Activated T-helper 2 cell treated with anti-CD3 and anti-CD28 coated beads, Interferon-gamma antibody, Interleukin-2, Interleukin-4, amounts not matched to agents 10 μg/mL and 5 μg/mL and 100 μg/mL, durations not matched to agents 14 hours and 24 hours and 36 hours (primary cell): ENCODE measurements around the gene ABCA2. TPM values are rescaled to one million over a fixed set of nuclear protein-coding genes. Genes with fewer than 3 reads are reported as not detected.
"Not testable (repeated sequence)": the region's sequence is repeated elsewhere in the genome, so short reads cannot be mapped to it uniquely, and the experiment has no call there.

ENCODE experiments used
- DNase-seq: peaks from one replicate; pipeline ENCODE4 v3.0.0; 2021; ENCODE audit warnings: low spot score
- H3K27ac Mint-ChIP-seq: one replicate; pipeline ENCODE4 v1.8.0; 2021; ENCODE audit warnings: mixed read lengths
- H3K27me3 Mint-ChIP-seq: one replicate; pipeline ENCODE4 v1.8.0; 2021; ENCODE audit warnings: low read depth, mixed read lengths
- H3K36me3 Mint-ChIP-seq: one replicate; pipeline ENCODE4 v1.8.0; 2021; ENCODE audit warnings: low read depth, mixed read lengths
- H3K4me1 Mint-ChIP-seq: one replicate; pipeline ENCODE4 v1.8.0; 2021; ENCODE audit warnings: low read depth, mixed read lengths
- H3K4me3 Mint-ChIP-seq: one replicate; pipeline ENCODE4 v1.8.0; 2021; ENCODE audit warnings: low read depth, mild to moderate bottlenecking, moderate library complexity, mixed read lengths
- H3K9me3 Mint-ChIP-seq: one replicate; pipeline ENCODE4 v1.8.0; 2021; ENCODE audit warnings: mixed read lengths
- intact Hi-C: fragments of 100-400 bp; cut with micrococcal nuclease; formaldehyde crosslinking; loops from one replicate; pipeline ENCODE4 v1.15.1; 2023
- total RNA-seq: library from RNA; stranded (reverse); gene quantifications from 2 replicates; pipeline ENCODE4 v1.2.3, GENCODE V29; 2022

The ABCA2 gene
- total RNA-seq, 1 donor from 2014 or later = 27.4 TPM

GRCh38 chr9:137069508-137070091 lies 41.6 kb upstream of the ABCA2 start:
- no peak for DNase-seq
- Mint-ChIP-seq H3K4me1 (peaks cover 18% of the 10 kb centered on the region), H3K36me3 (no peaks in the 10 kb centered on the region), H3K27ac (no peak overlapping the region), H3K9me3 (no peaks in the 10 kb centered on the region), H3K27me3 (no peaks in the 10 kb centered on the region), H3K4me3 (peak overlapping the region; percentile 70)
- intact Hi-C loops = loop anchor here (1.0 kb wide), 2 partner anchors 17 to 23 kb away; partner anchors contain the start of genes MAN1B1 and NPDC1

DNA sequence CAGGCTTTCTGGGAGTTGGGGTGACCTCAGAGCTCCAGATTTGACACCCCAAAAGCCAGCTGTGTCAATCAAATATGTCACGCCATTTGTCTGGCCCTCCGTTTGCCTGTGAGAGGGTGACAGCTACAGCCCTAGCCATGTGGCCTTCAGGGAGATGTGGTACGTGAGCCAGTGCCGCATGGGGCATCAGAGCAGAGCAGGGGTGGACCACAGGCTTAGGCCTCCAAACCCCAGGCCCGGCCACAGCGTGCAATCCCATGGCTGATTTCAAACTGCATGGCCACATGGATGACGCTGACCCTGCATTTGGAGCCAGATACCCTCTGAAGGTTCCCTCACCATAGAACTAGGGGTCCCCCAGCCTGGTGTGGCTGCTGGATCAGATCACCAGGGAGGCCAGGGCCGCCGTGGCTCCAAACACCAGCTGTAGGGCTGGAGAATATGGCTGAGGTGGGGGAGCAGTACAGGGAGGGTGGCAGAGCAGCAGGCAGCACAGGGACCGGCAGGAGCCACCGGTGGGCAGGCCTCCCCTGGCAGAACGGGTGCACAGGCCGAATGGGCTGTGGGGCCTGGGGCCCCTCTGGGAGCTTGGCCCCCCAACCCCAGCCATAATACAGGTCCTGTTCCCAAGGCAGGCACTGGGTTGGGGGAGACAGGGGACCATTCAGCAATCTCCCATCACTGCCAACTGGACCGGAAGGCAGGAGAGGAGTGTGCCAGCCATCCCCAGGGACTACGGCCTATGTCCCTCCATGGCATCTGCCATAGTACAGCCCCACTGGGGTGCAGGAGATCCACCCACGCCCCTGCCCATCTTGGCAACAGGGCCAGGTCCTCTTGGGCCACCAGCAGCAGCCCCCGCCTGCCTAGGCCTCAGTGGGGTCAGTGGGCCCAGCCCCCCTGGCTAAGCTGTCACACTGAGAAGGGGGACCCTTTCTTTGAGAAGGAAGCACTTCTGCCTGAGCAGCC lies 40.8 kb upstream of the ABCA2 start:
- Mint-ChIP-seq H3K27me3 (no peaks in the 10 kb centered on the region), H3K36me3 (peaks cover 4% of the 10 kb centered on the region), H3K4me3 (peak overlapping the region; percentile 70), H3K9me3 (no peaks in the 10 kb centered on the region), H3K27ac (no peak overlapping the region), H3K4me1 (peaks cover 20% of the 10 kb centered on the region)
- intact Hi-C loops = no loop called here
- DNase-seq = no peak

DNA sequence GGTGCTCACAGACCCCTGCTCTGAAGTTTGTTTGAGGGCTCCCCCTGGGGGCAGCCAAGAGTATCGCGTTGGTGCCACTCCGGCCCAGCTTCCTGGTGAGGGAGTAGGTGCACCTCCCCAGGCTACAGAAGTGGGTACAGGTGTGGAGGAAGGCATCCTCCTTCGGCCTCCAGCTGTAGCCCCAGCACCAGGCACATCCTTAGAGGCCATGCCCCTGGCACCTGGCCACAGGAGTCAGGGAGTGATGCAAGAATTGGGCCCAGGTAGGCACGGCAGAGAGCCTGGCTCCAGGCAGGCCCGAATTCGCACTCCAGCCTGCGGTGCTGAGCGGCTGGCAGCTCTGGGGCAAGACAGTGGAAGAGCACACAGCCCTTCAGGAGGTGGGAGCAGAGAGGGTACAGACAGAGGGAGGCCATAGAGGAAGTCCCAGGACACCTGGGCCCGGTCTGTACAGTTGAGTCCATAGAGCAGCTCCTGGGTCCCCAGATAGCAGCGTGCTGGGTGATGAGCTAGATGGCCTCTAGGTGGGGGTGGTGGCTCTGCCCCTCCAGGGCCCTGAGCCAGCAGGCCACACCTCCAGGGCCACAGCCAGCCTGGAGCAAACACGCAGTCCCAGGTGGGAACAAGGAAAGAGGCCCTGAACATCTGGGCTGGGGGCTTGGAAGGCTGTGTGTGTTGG lies 40.0 kb upstream of the ABCA2 start:
- peak; percentile 86 for DNase-seq
- peak overlapping the region; percentile 50 for H3K27ac Mint-ChIP-seq

DNA sequence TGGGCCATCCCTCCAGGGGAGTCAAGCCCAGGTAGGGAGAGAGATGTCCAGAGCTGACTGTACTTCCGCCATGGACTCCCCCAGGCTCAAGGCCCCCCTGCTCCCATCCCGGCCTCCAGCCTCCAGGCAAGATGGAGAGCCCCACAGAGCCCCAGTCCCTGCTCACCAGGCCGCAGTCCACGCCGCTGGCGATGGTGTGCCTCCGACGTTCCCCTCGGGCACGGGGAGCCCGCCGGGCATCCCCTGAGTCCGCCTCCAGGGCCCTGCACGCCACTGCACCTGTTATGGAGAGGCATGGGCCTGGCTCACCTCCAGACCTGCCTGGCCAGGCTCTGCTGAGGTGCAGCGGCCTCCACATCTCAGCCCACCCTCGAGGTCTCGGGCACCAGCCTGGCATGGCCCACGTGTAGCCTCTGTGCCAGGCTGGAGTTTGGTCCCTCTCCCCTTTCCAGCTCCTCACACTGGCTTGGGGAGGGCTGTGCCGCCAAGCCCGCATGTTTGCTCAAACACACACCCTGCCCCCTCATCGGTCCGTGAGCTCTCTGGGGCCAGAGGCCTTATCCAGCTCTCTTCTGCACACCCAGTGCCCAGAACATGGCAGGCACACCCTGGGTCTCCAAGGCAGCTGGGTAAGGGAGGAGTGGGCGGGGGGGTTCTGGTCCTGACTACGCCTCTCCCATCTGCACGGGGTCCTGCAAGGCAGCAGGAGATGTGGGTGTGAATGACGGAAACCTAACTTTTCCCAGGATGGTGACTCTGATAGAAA lies 38.2 kb upstream of the ABCA2 start:
- H3K4me3 Mint-ChIP-seq = no peak overlapping the region
- no peak overlapping the region for H3K27ac Mint-ChIP-seq
- peaks cover 15% of the 10 kb centered on the region for H3K4me1 Mint-ChIP-seq
- H3K27me3 Mint-ChIP-seq = no peaks in the 10 kb centered on the region
- H3K36me3 Mint-ChIP-seq = peaks cover 4% of the 10 kb centered on the region
- no peak for DNase-seq
- intact Hi-C loops = no loop called here
- no peaks in the 10 kb centered on the region for H3K9me3 Mint-ChIP-seq

More for the DNA sequence above, 40.0 kb upstream of the ABCA2 start:
- Mint-ChIP-seq H3K4me1 (peaks cover 20% of the 10 kb centered on the region), H3K27me3 (no peaks in the 10 kb centered on the region), H3K36me3 (peaks cover 4% of the 10 kb centered on the region), H3K9me3 (no peaks in the 10 kb centered on the region), H3K4me3 (peak overlapping the region; percentile 65)
- intact Hi-C loops = no loop called here

DNA sequence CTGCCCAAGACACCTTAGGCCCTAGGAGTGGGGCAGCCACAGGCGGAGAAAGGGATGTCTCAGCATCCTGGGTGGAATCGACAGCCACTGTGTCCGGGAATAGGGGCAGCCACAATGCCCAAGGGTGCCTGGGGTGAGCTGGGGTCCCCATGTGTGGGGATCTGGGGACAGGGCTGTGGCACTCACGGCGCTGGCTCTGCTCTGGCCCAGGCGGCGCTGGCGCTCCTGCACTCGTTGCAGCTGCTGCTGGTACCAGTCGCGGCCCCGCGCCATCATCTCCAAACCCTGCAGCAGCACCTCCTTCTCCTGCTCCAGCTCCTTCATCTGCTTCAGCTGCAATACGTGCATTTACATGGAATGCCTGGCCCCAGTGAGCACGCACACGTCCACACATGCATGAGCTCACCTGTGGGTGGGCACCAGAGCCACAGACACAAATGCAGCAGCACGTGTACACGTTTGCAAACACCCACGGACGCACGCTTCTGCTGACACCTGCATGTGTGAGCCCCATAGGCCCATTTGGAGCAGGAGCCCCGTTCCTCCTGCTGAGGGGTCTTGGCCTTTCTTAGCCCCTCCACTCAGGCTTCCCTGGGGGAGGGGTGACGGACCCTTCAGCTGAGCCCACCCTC lies 37.4 kb upstream of the ABCA2 start:
- H3K4me1 Mint-ChIP-seq = peaks cover 10% of the 10 kb centered on the region
- no peak for DNase-seq
- intact Hi-C loops = no loop called here
- H3K9me3 Mint-ChIP-seq = no peaks in the 10 kb centered on the region
- no peak overlapping the region for H3K4me3 Mint-ChIP-seq
- peaks cover 4% of the 10 kb centered on the region for H3K36me3 Mint-ChIP-seq
- H3K27me3 Mint-ChIP-seq = no peaks in the 10 kb centered on the region
- H3K27ac Mint-ChIP-seq = no peak overlapping the region

GRCh38 chr9:137064880-137065164 lies 36.8 kb upstream of the ABCA2 start:
- no peak for DNase-seq
- peaks cover 4% of the 10 kb centered on the region for H3K36me3 Mint-ChIP-seq
- intact Hi-C loops = loop anchor here (1.0 kb wide), 1 partner anchor 19 kb away; the partner anchor contains the start of gene NPDC1
- no peak overlapping the region for H3K4me3 Mint-ChIP-seq
- H3K27ac Mint-ChIP-seq = no peak overlapping the region
- no peaks in the 10 kb centered on the region for H3K27me3 Mint-ChIP-seq
- H3K4me1 Mint-ChIP-seq = peaks cover 10% of the 10 kb centered on the region
- no peaks in the 10 kb centered on the region for H3K9me3 Mint-ChIP-seq

DNA sequence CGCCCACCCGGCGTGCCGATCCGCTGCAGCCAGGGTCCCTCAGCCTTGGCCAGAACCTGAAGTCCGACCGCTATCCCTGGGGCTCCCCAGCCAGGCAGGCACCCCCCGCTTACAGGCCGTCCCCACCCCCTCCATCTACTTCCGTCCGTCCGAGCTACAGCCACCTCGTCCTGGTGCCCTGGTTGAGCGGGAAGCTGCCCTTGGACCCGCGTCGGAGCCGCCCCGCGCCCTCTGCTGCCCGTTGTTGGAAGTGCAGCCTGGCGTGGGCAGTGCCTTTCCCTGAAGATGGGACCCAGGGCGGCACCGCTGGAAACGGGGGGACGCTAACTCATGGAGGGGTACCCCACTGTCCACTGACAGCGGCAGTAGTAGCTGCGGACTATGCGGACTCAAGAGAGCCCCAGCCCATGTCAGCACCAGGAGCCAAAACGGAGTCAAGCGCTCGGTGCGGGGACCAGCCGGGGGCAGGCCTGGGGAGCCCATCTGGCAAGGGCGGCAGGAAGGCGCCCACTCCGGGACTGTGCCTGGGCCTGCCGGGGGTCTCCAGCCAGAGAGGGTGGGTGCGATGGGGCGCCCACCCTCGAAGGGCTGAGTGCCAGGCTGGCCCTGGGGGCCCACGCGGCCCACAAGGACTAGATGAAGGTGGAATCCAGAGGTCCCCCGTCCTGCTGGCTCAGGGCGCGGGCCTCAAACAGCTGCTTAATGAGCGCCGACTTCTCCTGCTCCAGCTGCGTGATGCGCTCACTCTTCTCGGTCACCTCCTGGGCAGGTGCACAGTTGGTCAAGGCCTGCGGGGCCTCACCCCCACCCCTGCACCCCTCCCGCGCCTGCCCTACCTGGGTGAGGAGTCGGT lies 36.2 kb upstream of the ABCA2 start:
- intact Hi-C loops = loop anchor here (1.0 kb wide), 1 partner anchor 18 kb away; the partner anchor contains the start of gene NPDC1
- peaks cover 10% of the 10 kb centered on the region for H3K4me1 Mint-ChIP-seq
- H3K9me3 Mint-ChIP-seq = no peaks in the 10 kb centered on the region
- H3K4me3 Mint-ChIP-seq = no peak overlapping the region
- H3K27ac Mint-ChIP-seq = no peak overlapping the region
- peaks cover 4% of the 10 kb centered on the region for H3K36me3 Mint-ChIP-seq
- DNase-seq = peak; percentile 43
- H3K27me3 Mint-ChIP-seq = no peaks in the 10 kb centered on the region

DNA sequence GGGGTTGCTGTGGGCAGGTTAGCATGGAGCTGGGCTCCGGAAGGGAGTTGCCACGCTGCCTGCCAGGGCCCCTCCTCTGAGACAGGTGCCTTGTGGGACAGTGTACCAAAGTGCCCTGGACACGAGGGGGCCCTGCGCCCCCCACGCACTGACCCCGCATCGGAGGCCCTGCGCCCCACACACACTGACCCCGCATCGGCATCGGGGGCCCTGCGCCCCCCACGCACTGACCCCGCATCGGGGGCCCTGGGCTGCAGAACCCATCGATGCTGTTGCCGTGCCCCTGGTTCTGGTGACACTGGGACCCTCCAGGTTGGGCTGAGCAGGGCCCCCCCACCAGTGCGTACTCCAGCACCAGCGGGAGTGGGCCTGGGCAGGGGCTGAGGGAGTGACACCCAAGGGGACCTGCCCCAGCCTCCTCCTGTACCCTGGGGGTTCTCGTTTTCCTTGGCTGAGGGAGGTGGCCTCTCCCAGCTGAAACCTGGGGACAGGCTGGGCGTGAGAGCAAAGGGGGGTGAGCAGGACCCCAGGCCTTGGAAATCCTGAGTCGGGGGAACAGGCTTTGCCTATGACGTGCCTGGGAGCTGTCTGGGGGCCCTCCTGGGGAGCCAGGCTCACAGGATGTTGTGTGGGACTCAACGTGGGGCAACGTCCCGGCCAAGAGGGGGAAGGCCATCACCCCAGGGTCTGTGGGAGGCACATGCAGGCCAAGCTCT lies 35.4 kb upstream of the ABCA2 start:
- peaks cover 4% of the 10 kb centered on the region for H3K36me3 Mint-ChIP-seq
- H3K4me1 Mint-ChIP-seq = peaks cover 9% of the 10 kb centered on the region
- intact Hi-C loops = loop anchor here (1.0 kb wide), 1 partner anchor 17 kb away; the partner anchor contains the start of gene NPDC1
- H3K27me3 Mint-ChIP-seq = no peaks in the 10 kb centered on the region
- DNase-seq = no peak
- no peaks in the 10 kb centered on the region for H3K9me3 Mint-ChIP-seq
- no peak overlapping the region for H3K4me3 Mint-ChIP-seq
- no peak overlapping the region for H3K27ac Mint-ChIP-seq

DNA sequence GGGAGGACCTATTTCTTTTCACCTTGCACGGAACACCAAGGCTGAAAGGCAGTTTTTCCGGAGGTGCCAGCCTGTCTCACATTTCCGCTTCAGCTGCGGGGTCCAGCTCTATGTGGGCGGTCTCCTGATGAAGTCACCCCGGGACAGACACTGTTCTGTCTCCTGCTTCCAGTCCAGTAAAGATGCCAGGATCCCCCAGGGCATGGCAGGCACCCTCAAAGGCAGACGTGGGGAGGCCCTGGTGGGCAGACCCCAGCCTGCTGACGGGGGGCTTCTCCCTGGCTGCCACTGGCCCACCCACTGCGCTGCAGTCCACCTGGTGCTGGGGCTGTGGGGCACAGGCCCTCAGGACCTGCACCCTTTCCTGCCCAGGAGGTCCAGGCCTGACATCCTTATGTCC lies 34.8 kb upstream of the ABCA2 start:
- intact Hi-C loops = not testable (repeated sequence)

DNA sequence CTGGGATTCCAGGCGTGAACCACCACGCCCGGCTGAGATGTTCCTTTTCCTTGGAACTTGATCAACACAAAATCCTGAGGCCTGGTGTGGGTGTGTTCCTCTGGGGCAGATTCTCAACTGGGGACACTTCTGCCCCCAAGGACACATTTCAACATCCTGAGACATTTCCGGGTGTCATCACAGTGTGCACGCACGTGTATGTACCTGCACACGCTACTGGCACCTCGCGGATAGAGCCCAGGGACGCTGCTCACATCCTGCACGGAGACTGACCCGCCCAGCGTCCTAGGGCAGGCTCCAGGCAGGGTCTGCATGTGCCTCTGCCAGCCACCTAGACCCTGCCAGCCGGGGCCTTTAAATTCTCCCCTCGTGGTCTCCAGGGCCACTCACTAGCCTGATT lies 34.3 kb upstream of the ABCA2 start:
- no peak overlapping the region for H3K27ac Mint-ChIP-seq
- H3K9me3 Mint-ChIP-seq = no peaks in the 10 kb centered on the region
- H3K4me3 Mint-ChIP-seq = no peak overlapping the region
- no peaks in the 10 kb centered on the region for H3K27me3 Mint-ChIP-seq
- peaks cover 2% of the 10 kb centered on the region for H3K4me1 Mint-ChIP-seq
- no peak for DNase-seq
- peaks cover 4% of the 10 kb centered on the region for H3K36me3 Mint-ChIP-seq
- intact Hi-C loops = no loop called here

More for the DNA sequence above, 34.8 kb upstream of the ABCA2 start:
- not testable (repeated sequence) for H3K27ac Mint-ChIP-seq, H3K4me3 Mint-ChIP-seq, H3K27me3 Mint-ChIP-seq, H3K36me3 Mint-ChIP-seq, DNase-seq, H3K4me1 Mint-ChIP-seq, H3K9me3 Mint-ChIP-seq
